ENCODE data around the gene CFAP100.

DNA sequence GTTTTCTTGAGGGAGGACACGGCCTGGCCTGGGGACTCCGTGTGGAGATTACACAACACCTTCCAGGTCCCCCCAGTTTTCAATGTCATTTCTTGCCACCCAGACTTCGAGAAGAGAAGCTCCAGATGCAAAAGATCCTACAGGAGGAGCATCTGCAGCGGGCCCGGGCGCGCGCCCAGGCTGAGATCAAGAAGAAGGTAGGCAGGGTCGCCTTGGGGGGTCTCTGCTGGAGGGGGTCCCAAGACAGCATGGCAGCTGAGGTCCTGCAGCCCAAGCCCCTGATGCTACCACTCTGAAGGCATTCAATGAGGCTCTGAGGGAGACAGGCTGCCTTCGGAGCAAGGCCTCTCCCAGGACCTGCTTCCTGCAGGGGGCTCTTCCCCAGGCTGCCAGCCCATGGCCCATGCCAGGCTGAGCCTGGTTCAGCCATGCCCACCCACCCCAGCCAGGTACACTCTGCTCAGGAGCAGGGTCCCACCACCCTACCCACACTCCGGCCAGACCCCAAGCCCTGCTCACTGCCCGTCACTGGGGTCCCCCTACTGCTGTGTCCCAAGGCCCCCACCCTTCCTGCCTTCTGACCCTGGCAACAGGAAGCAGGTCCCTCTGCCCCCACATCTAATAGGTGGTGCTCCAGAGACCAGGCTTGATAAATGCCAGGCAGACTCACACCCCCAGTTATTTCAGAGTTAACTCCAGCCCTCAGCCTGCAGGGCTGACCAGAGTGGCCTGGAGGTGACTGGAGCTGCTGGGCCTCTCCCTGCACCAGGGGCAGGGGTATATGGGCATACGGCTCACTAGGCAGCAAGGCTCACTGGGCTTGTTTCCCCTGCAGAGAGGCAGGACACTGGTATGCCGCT lies 41.0 kb downstream of the CFAP100 start:
- TF ChIP-seq, protein P1, sequence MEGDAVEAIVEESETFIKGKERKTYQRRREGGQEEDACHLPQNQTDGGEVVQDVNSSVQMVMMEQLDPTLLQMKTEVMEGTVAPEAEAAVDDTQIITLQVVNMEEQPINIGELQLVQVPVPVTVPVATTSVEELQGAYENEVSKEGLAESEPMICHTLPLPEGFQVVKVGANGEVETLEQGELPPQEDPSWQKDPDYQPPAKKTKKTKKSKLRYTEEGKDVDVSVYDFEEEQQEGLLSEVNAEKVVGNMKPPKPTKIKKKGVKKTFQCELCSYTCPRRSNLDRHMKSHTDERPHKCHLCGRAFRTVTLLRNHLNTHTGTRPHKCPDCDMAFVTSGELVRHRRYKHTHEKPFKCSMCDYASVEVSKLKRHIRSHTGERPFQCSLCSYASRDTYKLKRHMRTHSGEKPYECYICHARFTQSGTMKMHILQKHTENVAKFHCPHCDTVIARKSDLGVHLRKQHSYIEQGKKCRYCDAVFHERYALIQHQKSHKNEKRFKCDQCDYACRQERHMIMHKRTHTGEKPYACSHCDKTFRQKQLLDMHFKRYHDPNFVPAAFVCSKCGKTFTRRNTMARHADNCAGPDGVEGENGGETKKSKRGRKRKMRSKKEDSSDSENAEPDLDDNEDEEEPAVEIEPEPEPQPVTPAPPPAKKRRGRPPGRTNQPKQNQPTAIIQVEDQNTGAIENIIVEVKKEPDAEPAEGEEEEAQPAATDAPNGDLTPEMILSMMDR (conservative IDR thresholded peaks at IDR 0.05) = no peak
- no peak for TF ChIP-seq ZFX (IDR thresholded peaks at IDR 0.05)

Data from C4-2B (cell line).